Mesenteric fat pad (tissue), 1 donor: ENCODE data around the gene MAML2. TPM values are rescaled to one million over a fixed set of nuclear protein-coding genes. Genes with fewer than 3 reads are reported as not detected.
"Not testable (repeated sequence)": the region's sequence is repeated elsewhere in the genome, so short reads cannot be mapped to it uniquely, and the experiment has no call there.

Experiments
- DNase-seq: peaks from one replicate; pipeline ENCODE4 v3.0.0-alpha.2; 2020; ENCODE audit warnings: low spot score
- total RNA-seq: library from RNA; stranded (reverse); fragmentation: NEBNext Ultra II Directional; extraction: Animal tissue kit (Norgen Biotek cat#: 25700); gene quantifications from one replicate; pipeline ENCODE4 v1.2.1, GENCODE V29; 2021
- donor health status: DM: yes; HTN: yes; CAD: no.

Gene MAML2
- total RNA-seq, 1 donor from 2014 or later, result 19.9 TPM

- no peak for DNase-seq
These were observed 49.4 kb downstream of the MAML2 start for GRCh38 chr11:96293598-96294021.

DNA sequence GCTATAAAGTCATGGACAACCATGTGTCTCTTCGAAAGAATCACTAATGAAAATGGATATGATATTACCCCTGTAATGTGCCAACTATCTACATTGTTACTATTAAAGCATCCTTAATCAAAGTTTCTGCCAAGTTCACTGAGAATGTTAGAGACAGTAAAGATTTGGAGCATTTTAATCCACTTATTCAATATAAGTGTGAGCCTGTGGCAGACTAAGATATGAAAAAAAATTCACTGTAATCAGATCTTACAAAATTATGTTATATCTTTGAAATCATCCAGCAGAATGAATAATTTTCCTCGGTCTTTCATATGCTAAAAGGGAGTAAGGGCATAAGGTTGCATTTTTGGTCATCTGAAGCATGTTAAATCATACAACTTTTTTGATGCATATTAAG lies 49.9 kb downstream of the MAML2 start:
- no peak for DNase-seq

DNA sequence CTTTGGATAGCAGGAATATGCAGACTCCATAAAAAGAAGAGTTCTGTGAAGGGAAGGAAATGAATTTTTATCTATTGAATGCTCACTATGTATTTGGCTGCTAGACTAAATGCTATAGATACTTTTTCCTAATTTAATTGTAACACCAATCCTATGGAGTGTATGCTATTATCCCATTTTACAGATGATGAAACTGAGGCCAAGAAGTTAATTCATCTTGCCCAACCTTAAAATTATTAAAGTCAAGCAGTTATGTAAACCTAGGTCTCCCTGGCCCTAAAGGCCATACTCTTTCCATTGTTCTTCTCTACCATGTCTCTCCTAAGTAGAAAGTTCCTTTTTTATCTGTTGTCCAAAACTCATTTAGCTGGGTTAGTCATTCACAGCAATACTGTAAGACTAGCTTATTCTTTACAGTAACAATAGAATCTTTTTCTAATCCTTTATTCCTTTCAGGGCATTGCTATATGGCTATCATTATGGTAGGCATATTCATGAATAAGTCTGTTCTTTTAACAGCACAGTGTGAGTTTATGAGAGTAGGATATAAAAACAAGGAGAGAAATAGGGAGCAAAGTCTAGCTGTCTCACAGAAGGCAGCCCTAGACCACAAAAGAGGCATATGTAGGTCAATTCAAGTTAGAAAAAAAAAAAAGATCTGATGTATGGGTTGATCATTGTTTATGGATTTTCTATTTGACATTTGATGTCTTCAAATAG lies 50.5 kb downstream of the MAML2 start:
- DNase-seq, result no peak

- DNase-seq, result no peak
These were observed 52.4 kb downstream of the MAML2 start for GRCh38 chr11:96290631-96291030.

- no peak for DNase-seq
These were observed 53.0 kb downstream of the MAML2 start for GRCh38 chr11:96290031-96290430.

DNA sequence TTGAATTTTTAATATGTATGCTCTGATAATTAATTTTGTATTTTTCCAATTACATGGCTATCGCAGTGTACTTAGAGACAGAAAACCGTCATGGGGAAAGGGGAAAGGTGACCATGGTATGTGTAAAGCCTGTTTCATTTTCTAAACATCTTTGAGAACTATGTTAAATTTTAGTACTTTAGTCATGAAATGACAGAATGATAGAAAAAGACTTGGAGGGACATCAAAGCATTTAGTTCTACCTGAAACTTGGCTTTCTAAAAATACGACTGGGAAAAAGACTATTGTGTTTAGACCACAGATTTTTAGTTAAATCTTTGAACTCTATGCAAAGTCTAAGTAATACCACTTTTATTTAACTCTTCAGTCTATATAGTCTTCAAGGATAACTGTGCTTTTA lies 54.1 kb downstream of the MAML2 start:
- no peak for DNase-seq

GRCh38 chr11:96287822-96288439 lies 55.1 kb downstream of the MAML2 start:
- no peak for DNase-seq

DNA sequence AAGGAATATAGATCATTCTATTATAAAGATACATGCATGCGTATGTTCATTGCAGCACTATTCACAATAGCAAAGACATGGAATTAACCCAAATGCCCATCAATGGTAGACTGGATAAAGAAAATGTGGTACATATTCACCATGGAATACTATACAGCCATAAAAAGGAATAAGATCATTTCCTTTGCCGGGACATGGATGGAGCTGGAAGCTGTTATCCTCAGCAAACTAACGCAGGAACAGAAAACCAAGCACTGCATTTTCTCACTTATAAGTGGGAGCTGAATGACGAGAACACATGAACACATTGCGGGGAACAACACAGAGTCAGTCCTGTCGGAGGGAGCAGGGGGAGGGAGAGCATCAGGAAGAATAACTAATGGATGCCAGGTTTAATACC lies 57.0 kb downstream of the MAML2 start:
- not testable (repeated sequence) for DNase-seq

DNA sequence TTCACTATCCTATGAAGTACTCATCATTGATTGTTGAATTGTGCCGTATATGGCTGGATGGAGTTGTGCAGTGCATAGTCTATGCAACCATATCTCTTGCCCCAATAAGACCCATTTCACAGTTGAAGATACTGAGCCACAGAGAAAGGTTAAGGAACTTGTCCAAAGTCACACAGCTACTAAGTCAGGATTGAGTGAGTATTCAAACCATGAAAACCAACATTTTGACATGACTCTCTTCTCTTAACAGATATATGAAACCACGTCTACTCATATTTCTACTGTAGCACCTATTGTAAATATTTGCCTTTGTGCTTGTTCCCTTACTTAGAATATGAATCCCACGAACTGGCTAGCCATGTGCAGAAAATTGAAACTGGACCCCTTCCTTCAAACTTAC lies 58.1 kb downstream of the MAML2 start:
- no peak for DNase-seq

DNA sequence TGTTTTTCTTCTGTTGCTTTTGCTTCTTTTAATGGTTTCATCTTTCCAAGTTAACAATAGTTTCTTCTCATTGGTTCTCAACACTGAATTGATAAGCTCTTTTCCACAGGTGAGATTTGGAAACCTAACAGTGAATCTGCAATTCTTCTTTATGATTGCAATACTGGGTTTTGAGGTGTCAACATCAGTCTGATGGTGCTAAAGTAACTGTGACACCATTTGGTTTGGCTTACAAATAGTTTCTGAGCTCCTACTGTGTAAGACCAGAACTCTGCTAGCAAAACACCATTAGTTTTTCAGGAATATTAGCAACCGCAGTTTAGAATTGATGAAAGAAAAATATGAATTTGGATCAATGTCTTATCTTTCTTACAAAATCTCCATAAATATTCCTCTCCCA lies 58.6 kb downstream of the MAML2 start:
- DNase-seq, result no peak

- DNase-seq, result no peak
These were observed 60.3 kb downstream of the MAML2 start for GRCh38 chr11:96282625-96283220.

DNA sequence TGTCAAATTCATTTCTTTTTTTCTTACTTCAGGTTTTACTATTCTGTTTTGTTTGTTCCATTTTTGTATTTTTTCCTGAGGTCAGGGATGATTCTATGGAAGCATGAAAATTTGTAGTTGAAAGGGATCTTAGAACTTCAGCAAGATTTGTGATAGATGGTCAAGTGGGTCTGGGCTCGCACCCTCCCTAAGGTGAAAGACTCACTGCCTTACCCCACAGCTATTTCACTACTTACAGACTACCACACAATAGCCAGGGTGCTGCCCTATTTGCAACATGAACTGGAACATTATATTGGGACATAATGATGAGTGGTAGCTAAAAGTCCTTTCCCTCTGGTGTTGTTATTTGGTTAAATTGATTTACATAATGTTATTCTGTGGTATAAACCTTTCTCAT lies 62.6 kb downstream of the MAML2 start:
- DNase-seq, result no peak

DNA sequence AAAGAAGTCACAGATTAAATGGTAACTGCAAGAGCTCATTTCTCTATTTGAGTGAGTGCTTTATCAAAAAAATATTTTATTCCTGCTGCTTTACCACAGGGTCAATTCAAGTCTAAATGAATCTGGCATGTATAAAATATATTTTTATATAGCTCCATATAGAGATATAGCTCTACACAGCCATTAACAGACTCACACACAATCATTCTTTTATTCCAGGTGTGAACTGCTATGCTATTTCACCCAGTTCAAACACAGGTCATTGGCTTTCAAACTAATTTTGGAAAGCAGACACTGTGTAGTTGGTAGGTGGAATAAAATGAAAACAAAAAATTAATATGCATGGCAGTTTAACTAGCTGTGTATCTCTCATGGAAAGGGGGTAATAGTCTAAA lies 63.1 kb downstream of the MAML2 start:
- DNase-seq, result no peak

GRCh38 chr11:96279018-96279895 lies 63.7 kb downstream of the MAML2 start:
- no peak for DNase-seq

DNA sequence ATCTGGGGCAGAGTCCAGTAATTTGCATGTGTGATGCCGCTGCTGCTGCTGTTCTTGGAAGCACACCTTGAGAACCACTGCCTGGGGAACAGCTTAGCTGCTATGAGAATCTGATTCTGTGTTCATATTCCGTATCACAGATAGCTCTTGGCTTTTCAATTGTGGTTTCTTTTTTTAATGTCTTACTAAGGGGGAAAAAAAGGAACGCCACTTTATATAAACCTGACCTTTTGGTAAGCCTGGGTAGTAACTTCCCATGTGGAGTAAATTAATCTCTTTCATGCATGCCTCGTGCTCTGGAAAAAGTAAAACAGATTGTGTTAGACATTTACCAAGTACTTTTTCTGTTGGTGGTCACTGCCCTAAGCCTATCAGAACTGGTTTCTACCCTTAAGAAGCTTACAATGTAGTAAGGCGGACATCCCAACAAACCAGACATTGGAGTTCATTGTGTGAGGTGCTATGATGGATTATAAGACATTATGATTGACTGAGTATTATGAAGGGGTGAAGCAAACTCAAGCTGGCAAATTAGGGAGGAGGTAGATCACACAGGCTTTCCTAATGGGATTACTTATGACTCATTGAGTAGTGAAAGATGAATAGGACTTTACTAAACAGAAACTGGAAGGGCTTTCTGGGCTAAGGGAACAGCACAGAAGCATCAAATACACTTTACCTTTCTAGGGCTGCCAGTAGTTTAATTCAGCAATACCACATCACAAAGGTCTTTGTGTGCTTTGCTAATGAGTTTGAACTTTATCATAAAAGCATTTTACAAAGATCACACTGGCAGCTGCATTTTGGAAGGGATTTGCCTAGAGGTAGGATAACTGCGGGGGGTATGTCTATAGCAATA lies 64.7 kb downstream of the MAML2 start:
- no peak for DNase-seq

DNA sequence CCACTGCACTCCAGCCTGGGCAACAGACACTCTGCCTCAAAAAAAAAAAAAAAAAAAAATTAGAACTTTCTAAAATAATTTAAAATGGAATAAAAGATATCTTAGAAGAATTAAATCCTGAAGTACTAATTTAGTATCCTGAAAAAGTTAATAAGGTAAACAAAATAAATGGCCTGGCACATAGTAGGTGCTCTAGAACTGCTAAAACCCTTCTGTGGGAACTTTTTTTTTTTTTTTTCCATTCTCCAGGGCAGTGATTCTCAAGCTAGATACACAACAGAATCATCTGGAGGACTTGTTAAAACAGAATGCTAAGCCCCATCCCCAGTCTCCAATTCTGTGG lies 65.3 kb downstream of the MAML2 start:
- DNase-seq, result no peak

DNA sequence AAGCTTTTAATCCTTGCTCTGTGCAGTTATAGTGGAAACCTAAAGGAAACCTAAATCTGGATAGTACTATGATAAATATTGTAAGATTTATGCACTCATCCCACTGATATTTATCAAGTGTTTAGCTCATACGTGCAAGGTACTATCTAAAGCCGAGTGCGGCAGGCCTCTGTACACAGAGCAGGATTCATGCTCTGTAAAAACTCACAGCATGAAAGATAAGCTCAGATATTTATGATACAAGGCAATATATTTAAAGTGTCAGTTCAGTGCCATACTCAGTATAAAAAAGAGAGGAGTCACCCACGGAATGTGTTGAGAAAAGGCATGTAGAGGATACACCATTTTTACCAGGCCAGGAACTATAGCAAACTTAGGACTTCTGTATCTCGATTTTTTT lies 66.2 kb downstream of the MAML2 start:
- DNase-seq, result no peak

DNA sequence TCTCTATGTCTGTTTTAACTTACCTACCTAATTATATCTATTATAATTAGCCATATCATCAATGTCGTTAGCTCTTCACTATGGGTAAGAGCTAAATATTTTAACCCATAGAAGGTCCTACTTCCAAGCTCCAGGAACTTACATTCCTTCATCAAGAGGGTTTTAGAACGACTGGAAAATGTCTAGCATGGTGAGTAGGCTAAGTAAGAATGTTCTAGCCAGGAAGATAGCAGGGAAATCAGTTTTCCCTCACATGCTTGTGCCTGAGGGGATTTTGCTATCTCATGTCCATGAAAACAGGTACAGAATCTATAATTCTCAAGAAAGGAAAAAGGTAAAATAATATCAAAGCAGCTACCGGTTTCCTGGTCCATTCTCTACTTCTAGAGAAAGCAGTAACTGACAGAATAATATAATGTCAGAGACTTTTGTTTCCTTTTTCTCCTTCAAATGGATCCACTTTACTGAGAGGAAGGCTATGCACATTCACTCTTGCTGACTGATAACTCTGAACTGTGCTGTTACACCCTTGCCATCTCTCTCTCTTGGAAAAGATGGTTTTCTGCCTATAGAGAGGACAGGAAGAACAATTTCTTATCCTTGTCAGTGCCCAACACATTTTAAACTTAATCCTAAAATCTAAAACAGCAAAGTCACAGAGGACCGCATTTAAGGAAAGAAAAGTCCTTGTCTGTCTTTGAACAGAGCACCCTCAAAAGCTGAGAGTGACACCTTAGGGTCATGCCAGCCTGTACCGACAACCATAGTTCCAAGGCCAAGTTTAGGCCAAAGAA lies 67.0 kb downstream of the MAML2 start:
- no peak for DNase-seq

GRCh38 chr11:96273507-96273906 lies 69.5 kb downstream of the MAML2 start:
- DNase-seq, result no peak
